GM12801 (cell line): ENCODE data around the gene OR13C8.

Experiments used
- TF ChIP-seq, protein P1 (sequence below): IDR thresholded peaks from one replicate; pipeline ENCODE4 v1.5.1; 2011; ENCODE audit warnings: control low read depth; ENCODE audit not compliant: insufficient read length; ENCODE audit errors: extremely low read depth

OR13C8 gene, protein sequence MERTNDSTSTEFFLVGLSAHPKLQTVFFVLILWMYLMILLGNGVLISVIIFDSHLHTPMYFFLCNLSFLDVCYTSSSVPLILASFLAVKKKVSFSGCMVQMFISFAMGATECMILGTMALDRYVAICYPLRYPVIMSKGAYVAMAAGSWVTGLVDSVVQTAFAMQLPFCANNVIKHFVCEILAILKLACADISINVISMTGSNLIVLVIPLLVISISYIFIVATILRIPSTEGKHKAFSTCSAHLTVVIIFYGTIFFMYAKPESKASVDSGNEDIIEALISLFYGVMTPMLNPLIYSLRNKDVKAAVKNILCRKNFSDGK

DNA sequence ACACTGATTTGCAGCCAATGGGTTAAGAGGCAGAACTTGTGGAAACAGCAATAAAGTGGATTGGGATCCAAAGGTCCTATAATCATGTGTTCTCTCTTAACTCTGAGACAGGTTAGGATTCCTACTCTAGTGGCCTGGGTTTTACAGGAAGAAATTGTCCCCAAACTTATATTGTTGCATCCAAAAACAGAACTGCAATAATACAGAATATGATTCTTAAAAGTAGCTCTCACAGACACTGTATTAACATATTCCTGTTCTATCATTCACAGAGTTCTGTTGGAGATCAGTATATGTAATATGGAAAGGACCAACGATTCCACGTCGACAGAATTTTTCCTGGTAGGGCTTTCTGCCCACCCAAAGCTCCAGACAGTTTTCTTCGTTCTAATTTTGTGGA, at the start of gene OR13C8:
Gene OR13C8 (plus strand): TSS at position 301 of the 400 bp plus-strand sequence. CDS start 0 bp downstream, at position 301.
- TF ChIP-seq, protein P1, sequence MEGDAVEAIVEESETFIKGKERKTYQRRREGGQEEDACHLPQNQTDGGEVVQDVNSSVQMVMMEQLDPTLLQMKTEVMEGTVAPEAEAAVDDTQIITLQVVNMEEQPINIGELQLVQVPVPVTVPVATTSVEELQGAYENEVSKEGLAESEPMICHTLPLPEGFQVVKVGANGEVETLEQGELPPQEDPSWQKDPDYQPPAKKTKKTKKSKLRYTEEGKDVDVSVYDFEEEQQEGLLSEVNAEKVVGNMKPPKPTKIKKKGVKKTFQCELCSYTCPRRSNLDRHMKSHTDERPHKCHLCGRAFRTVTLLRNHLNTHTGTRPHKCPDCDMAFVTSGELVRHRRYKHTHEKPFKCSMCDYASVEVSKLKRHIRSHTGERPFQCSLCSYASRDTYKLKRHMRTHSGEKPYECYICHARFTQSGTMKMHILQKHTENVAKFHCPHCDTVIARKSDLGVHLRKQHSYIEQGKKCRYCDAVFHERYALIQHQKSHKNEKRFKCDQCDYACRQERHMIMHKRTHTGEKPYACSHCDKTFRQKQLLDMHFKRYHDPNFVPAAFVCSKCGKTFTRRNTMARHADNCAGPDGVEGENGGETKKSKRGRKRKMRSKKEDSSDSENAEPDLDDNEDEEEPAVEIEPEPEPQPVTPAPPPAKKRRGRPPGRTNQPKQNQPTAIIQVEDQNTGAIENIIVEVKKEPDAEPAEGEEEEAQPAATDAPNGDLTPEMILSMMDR: no peak

DNA sequence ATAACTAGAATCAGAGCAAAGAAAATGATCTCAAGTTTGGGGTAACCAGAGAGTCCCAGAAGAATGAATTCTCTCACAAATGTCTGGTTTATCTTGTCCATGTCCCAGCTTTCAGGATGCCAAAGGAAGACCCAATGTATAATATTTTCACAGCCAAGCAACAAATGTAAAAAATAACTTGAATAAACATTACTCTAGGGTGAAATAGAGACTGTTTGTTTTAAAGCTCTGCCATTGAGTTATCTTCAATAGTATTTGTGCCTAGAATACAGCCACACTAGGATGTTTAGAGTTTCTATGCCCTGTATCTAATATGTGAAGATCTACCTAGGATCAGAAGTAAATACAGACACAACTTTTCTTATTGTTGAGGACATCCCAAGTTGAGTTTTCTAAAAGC, 41.9 kb upstream of the OR13C8 start, which contains the start of gene OR13C4:
Gene OR13C4 (minus strand): TSS at position 101 of the 400 bp plus-strand sequence. CDS start 0 bp downstream, at position 101.
- TF ChIP-seq, protein P1: no peak

DNA sequence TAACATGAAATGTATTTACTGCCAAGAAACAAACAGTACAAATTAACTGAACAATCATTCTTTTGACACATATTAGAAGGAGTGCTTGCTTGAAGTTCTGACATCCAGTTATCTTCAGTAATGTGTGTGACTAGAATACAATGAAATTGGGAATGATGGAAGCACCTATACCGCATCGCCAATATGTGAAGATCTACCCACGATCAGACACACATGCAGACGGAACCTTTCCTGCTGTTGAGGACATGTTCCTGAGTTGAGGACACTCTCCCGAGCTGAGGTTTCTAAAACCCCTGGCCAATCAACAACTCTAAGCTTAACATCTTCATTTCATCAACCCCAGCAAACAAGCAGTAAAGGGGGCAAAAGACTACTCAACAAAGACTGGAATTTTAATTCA, 32.2 kb upstream of the OR13C8 start, which contains the start of gene OR13C3:
Gene OR13C3 (minus strand): TSS at position 101 of the 400 bp plus-strand sequence. CDS start 133 bp downstream, outside the sequence.
- TF ChIP-seq, protein P1: no peak

DNA sequence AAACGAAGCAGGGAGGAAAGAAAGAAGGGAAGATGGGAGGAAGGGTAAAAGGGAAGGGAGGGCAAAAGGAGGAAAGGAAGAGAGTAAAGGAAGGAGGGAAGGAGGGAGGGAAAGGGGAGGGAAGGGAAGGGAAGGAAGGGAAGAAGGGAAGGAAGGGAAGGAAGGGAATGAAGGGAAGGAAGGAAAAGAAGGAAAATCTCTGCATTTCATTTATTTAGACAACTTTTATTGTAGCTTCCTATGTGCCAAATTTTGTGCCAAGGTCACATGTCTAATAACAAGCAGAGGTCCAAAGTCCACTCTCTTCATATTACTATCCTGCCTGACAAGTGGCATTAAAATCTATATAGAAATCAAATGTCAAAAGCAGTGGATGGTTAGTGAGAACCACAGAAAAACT, 29.7 kb upstream of the OR13C8 start:
- TF ChIP-seq, protein P1: no peak

DNA sequence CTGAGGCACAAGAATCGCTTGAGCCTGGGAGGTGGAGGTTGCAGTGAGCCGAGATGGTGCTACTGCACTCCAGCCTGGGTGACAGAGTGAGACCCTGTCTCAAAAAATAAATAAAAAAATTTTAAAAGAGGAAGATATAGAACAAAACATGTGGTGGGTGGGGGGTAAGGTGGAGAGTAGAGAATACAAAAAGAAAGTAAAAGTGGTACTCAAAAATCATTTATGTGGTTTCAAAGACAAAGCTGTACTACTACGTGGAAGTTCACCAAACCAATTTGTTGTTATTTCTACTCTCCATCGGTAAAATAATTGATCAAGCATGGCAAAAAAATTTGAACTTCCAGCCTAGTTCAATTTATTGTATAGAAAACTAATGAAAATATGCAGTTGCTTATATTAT, 24.3 kb upstream of the OR13C8 start:
- TF ChIP-seq, protein P1: no peak

DNA sequence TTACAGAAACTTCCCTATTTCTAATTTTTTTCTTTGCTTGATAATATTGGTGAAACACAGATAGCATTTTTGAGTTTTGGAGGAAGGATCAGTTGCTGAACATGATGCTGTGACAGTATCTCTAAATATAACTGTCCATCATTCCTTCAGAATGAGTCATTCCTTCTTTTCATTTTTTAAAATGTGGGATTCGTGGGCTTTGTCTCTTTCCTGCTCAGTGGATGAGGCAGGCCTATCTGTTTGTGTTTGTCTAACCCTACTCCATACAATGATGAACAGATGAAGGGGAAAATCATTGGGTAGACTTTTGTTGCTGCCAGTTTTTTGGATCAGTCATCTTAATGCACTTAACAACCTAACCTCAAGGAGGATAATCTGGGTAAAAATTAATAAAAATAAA, 15.7 kb upstream of the OR13C8 start:
- TF ChIP-seq, protein P1: no peak

DNA sequence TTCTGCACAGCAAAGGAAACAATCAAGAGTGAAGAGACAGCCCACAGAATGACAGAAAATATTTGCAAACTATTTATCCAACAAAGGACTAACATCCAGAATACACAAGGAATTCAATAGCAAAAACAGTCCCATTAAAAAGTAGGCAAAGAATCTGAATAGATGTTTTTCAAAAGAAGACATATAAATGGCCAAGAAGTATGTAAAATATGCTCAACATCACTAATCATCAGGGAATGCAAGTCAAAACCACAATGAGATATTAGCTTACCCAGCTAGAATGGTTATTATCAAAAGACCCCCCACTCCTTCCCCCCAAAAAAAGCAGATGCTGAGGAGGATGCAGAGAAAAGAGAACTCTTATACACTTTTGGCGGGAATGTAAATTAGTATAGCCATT, 13.4 kb upstream of the OR13C8 start:
- TF ChIP-seq, protein P1: no peak
